Fibroblast of villous mesenchyme (primary cell): ENCODE measurements around the gene ADNP2. TPM values are rescaled to one million over a fixed set of nuclear protein-coding genes. Genes with fewer than 3 reads are reported as not detected.

Experiments used
- DNase-seq: peaks from one replicate; pipeline ENCODE4 v3.0.0-alpha.2; 2010; ENCODE audit warnings: low read depth
- H3K4me3 ChIP-seq: 2 replicates; pipeline ENCODE4 v1.5.1; 2011; ENCODE audit warnings: low read depth, mild to moderate bottlenecking, low read length
- CTCF ChIP-seq: IDR thresholded peaks from 2 replicates; pipeline ENCODE4 v1.5.1; 2012; ENCODE audit warnings: low read depth, mild to moderate bottlenecking, low read length; ENCODE audit not compliant: insufficient read depth
- total RNA-seq: library from RNA; depleted of rRNA; stranded (reverse); fragments of >200 nt; gene quantifications from 2 replicates; pipeline ENCODE4 v1.2.3, GENCODE V29; 2012

The ADNP2 gene
- total RNA-seq, 1 donor, result 23.3 TPM

GRCh38 chr18:80130555-80130954, 21.5 kb downstream of the ADNP2 start:
- no peak overlapping the region for H3K4me3 ChIP-seq
- no peak for DNase-seq
- no peak for TF ChIP-seq CTCF

DNA sequence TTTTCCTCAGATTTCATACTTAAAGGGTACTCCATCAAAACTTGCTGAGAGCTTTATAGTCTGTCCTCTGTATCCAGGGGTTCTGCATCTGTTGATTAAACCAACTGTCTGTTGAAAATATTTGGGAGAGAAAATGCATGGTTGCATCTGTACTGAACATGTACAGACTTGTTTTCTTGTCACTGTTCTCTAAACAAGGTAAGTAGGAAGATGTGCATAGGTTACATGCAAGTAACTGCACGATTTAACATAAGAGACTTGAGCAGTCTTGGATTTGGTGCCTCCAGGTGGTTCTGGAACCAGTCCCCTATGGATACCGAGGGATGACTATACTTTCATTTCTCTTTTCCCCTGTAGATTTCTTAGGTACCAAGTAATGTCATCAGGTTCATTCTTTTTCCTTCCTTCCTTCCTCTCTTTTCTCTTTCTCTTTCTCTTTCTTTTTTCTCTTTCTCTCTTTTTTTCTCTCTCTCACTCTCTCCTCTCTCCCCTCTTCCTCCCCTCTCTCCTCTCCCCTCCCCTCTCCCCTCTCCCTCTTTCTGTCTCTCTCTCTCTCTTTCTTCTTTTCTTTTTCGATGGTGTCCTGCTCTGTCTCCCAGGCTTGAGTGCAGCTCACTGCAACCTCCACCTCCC, 23.2 kb downstream of the ADNP2 start:
- TF ChIP-seq CTCF, result no peak
- DNase-seq, result no peak
- H3K4me3 ChIP-seq, result no peak overlapping the region

GRCh38 chr18:80133124-80133523, 24.1 kb downstream of the ADNP2 start:
- no peak overlapping the region for H3K4me3 ChIP-seq
- no peak for TF ChIP-seq CTCF
- DNase-seq, result no peak

DNA sequence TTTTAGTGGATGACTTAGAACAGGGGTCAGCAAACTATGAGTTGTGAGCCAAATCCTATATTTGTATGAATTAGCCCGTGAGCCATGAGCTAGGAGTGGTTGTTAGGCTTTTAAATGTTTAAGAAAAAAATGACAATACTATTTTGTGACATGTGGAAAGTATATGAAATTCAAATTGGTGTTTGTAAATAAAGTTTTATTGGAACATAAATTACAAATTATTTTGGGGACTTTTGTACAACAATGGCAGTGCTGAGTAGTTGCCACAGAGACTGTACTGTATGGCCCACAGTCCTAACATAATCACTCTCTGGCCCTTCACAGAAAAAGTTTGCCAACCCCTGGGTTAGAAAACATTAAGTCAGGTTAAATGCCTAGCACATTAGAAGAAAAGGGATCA, 26.1 kb downstream of the ADNP2 start:
- no peak for TF ChIP-seq CTCF
- H3K4me3 ChIP-seq, result no peak overlapping the region
- no peak for DNase-seq

DNA sequence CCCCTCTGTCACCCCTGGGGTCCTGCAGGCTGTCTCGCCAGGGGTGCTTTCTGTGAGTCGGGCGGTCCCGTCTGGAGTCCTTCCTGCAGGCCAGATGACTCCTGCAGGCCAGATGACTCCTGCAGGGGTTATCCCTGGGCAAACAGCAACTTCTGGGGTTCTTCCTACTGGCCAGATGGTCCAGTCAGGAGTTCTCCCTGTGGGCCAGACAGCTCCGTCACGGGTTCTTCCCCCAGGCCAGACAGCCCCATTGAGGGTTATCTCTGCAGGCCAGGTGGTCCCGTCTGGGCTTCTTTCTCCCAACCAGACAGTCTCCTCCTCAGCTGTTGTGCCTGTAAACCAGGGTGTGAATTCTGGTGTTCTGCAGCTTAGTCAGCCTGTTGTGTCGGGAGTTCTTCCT, 27.6 kb downstream of the ADNP2 start:
- DNase-seq, result no peak

GRCh38 chr18:80137137-80137536, 28.1 kb downstream of the ADNP2 start:
- no peak for TF ChIP-seq CTCF
- DNase-seq, result no peak
- H3K4me3 ChIP-seq, result no peak overlapping the region

More for the DNA sequence above, 27.6 kb downstream of the ADNP2 start:
- no peak for TF ChIP-seq CTCF
- no peak overlapping the region for H3K4me3 ChIP-seq

DNA sequence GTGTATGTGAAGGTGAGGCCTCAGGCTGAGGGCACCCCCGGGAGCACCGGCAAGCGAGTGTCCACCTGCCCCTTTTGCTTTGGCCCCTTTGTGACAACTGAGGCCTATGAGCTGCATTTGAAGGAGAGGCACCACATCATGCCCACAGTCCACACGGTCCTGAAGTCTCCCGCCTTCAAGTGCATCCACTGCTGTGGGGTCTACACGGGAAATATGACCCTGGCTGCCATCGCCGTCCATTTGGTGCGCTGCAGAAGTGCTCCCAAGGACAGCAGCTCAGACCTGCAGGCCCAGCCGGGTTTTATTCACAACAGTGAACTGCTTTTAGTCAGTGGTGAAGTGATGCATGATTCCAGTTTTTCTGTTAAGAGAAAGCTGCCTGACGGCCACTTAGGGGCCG, 28.9 kb downstream of the ADNP2 start:
- no peak for DNase-seq
- TF ChIP-seq CTCF, result no peak

More for the DNA sequence above, 28.9 kb downstream of the ADNP2 start:
- no peak overlapping the region for H3K4me3 ChIP-seq
